Measurements from ENCODE around the gene ACTL8. TPM values are rescaled to one million over a fixed set of nuclear protein-coding genes. Genes with fewer than 3 reads are reported as not detected.

The ACTL8 gene
- total and polyA plus RNA-seq, 2 of the 4 experiments (the other 2 are of a cell fraction), result under 0.01 to 0.07 TPM

GRCh38 chr1:17798011-17798410 is 42.9 kb downstream of the ACTL8 start:
- no peak overlapping the region for H2AFZ ChIP-seq (replicated peaks; ENCODE audit: low read length, poor library complexity)
- no peak overlapping the region for H2AK5ac ChIP-seq (ENCODE audit: low read depth, low read length)
- no peak overlapping the region for H3K4me3 ChIP-seq (ENCODE audit: insufficient read depth, low read depth, low read length)
- no peaks in the 10 kb centered on the region for H3K9me3 ChIP-seq (ENCODE audit: control insufficient read depth, insufficient read depth, low read length)
- H2BK5ac ChIP-seq (ENCODE audit: low read depth, low read length, poor library complexity, severe bottlenecking), result no peak overlapping the region
- H3K23ac ChIP-seq (ENCODE audit: low read depth, low read length), result no peak overlapping the region
- H3K79me1 ChIP-seq (ENCODE audit: low read depth in 1 of 2, low read length in 2 of 2), result no peaks in the 10 kb centered on the region
- H3K27ac ChIP-seq (ENCODE audit: insufficient read depth, low read length), result no peak overlapping the region
- H4K91ac ChIP-seq (ENCODE audit: insufficient read depth, low read depth, low read length), result no peak overlapping the region
- no peaks in the 10 kb centered on the region for H4K20me1 ChIP-seq (ENCODE audit: insufficient read depth, low read length)
- H3K4me2 ChIP-seq (ENCODE audit: low read depth, low read length), result no peak overlapping the region
- no peak overlapping the region for H3K4ac ChIP-seq (ENCODE audit: low read depth, low read length)
- no peak overlapping the region for H2BK120ac ChIP-seq (ENCODE audit: low read depth, low read length)
- H3K4me1 ChIP-seq (ENCODE audit: control insufficient read depth, insufficient read depth, low read length), result no peaks in the 10 kb centered on the region
- dilution Hi-C loops (cut with HindIII; ENCODE audit: low sequenced_read_pairs, unreplicated experiment) (no loop called here), in situ Hi-C loops (cut with MboI; ENCODE audit: low sequenced_read_pairs) (no loop called here), intact Hi-C loops (cut with micrococcal nuclease) (no loop called here)
- no CpG with 5 or more reads among the region's 7 CpGs for WGBS, 2 experiments (ENCODE audit: extremely low coverage in 2 of 2, insufficient read length in 1 of 2)
- TF ChIP-seq MAFK (IDR thresholded peaks at IDR 0.05; ENCODE audit: low read depth, low read length) (no peak), FOS (IDR thresholded peaks at IDR 0.05; ENCODE audit: low read depth, low read length) (no peak), SMC3 (IDR thresholded peaks at IDR 0.05; ENCODE audit: low read depth, low read length) (no peak), CTCF (conservative IDR thresholded peaks at IDR 0.05; ENCODE audit: low read depth, low read length) (no peak), RAD21 (IDR thresholded peaks at IDR 0.05; ENCODE audit: low read length) (no peak), NFE2L2 (IDR thresholded peaks at IDR 0.05; ENCODE audit: low read depth, low read length) (no peak), CEBPB (IDR thresholded peaks at IDR 0.05; ENCODE audit: low read depth, low read length) (no peak), MAZ (IDR thresholded peaks at IDR 0.05; ENCODE audit: borderline replicate concordance, low read depth, low read length) (no peak), USF2 (IDR thresholded peaks at IDR 0.05; ENCODE audit: low read depth, low read length) (no peak), MXI1 (IDR thresholded peaks at IDR 0.05; ENCODE audit: borderline replicate concordance, low read depth, low read length) (no peak), RCOR1 (IDR thresholded peaks at IDR 0.05; ENCODE audit: insufficient replicate concordance, low read length) (no peak), POLR2A (IDR thresholded peaks at IDR 0.05; ENCODE audit: low read depth, low read length) (no peak), RFX5 (IDR thresholded peaks at IDR 0.05; ENCODE audit: low read depth, low read length) (no peak), CHD1 (IDR thresholded peaks at IDR 0.05; ENCODE audit: low read depth, low read length) (no peak), BHLHE40 (IDR thresholded peaks at IDR 0.05; ENCODE audit: low read depth, low read length) (no peak)
- TF ChIP-seq, protein P1, sequence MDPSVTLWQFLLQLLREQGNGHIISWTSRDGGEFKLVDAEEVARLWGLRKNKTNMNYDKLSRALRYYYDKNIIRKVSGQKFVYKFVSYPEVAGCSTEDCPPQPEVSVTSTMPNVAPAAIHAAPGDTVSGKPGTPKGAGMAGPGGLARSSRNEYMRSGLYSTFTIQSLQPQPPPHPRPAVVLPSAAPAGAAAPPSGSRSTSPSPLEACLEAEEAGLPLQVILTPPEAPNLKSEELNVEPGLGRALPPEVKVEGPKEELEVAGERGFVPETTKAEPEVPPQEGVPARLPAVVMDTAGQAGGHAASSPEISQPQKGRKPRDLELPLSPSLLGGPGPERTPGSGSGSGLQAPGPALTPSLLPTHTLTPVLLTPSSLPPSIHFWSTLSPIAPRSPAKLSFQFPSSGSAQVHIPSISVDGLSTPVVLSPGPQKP (IDR thresholded peaks at IDR 0.05; ENCODE audit: borderline replicate concordance, low read depth, low read length), result no peak
- no TSS peak for BruUV-seq (replicated peaks)
- no peak overlapping the region for H4K5ac ChIP-seq (ENCODE audit: low read depth, low read length)
- H2BK20ac ChIP-seq (ENCODE audit: low read depth, low read length), result no peak overlapping the region
- no peaks in the 10 kb centered on the region for H3K36me3 ChIP-seq (ENCODE audit: control insufficient read depth, insufficient read depth, low read length)
- CTCF ChIA-PET, result no interaction called here
- DNase-seq, result no peak
- H3K9me1 ChIP-seq (ENCODE audit: insufficient read depth, low read length), result no peaks in the 10 kb centered on the region
- POLR2A ChIA-PET (ENCODE audit: unreplicated experiment), result no interaction called here
- ATAC-seq (ENCODE audit: low read depth), result no peak
- no peak overlapping the region for H3K18ac ChIP-seq (ENCODE audit: low read depth, low read length)
- no peak overlapping the region for H2BK15ac ChIP-seq (ENCODE audit: low read depth, low read length)
- H3K9ac ChIP-seq (ENCODE audit: low read depth, low read length), result no peak overlapping the region
- H2AK9ac ChIP-seq (replicated peaks; ENCODE audit: low read depth, low read length, poor library complexity), result no peak overlapping the region
- H3K56ac ChIP-seq (ENCODE audit: extremely low read depth, insufficient read depth, low read length), result no peak overlapping the region
- no peak overlapping the region for H4K8ac ChIP-seq (ENCODE audit: low read depth in 2 of 2, low read length in 2 of 2)
- peaks cover 6% of the 10 kb centered on the region; the same call in 1 of the 2 replicates for H3K27me3 ChIP-seq (ENCODE audit: control insufficient read depth, insufficient read depth, low read length)
- H3K14ac ChIP-seq (replicated peaks; ENCODE audit: low read depth, low read length), result no peak overlapping the region

Data from IMR-90 (cell line).